GM21423 (cell line): ENCODE results near the gene ZXDC.

ENCODE experiments used
- ATAC-seq: cut with Tn5 transposase; IDR thresholded peaks from one replicate; pipeline ENCODE4 v1.9.1; 2021; ENCODE audit warnings: mild to moderate bottlenecking, moderate library complexity; ENCODE audit not compliant: unreplicated experiment

The ZXDC gene

GRCh38 chr3:126493051-126493450 is 17.4 kb upstream of the ZXDC start:
- ATAC-seq, result no peak

DNA sequence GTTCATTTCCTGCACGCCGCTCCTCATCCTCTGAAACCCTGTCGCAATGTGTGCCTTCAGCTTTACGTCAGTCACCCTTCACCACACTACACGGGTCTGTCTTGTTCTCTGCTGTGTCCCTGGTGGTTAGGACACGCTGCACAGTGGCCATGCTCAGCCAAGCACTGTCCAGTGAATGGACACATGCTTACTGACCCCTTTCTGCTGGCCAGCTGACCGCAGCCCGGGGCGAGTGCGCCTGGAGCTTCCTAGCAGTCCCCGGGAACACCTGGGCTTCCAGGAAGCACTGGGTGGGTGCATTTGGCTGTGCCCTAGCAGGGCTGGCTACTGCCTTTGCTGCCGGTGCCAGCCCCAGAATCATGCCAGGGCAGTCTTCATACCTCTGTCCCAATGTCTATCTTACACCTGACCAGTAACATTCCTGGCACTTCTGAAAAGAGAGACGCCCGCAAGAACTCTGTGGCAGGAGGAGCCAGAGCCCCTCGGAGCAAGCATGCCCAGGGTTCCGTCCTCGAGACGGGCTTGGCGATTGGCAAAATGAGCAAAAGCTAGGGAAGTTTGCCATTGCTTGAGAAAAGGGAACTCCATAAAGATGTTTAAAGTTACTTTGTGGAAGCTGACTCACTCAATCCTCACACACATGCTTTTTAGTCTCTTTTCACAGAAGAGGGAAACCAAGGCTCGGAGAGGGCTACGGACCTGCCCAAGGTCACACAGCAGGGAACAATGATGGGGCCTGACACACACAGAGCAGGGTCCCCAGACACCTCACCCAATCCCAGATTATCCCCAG is 15.7 kb upstream of the ZXDC start:
- ATAC-seq, result no peak

DNA sequence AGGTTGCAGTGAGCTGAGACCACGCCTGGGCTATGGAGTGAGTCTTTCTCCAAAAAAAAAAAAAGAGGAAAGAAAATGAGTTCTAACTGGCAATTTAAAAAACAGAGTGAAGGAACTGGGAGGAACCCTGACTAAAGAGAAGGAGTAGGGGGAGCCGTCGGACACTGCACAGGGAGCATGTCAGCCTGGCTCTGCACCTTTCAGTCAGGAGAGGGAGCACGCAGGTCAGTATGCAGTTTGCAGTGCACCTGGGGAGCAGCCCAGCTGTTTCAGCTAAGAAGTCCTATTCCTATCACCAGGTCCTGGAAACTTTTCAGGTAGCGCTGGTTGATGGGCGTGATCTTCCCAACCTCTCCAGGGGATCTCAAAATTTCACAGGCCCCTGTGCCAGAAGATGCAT is 14.9 kb upstream of the ZXDC start:
- ATAC-seq, result no peak

DNA sequence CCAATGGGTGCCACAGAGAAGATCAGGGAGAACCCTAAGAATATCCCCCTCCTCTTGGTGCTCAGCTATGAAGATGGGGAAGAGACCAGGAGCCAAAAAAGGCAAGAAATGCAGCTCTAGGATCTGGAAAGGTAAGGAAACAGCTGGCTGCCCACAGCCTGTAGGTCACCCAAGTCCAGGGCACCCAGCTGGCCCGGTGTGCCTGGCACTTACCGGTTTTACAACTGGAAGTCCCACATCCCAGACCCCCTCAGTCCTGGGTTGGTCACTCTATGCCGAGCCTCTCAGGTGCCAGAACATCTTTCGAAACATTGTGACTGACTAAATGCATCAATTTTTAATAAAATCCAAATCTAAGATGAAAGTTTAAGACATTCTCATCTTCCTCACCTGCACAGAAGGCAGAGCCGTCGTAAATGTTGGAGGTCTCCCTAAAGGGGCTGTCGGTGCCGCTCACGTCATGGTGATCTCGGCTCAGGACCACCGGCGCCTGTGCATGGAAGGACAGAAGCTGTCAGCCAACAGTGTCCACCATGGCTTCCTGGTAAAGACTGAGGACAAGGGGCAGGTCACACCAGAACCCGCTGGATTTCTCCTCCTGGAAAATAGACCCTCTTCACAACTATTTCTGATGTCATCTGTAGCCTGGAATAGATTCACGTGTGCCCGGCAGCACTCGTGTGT is 13.3 kb upstream of the ZXDC start:
- ATAC-seq, result no peak

GRCh38 chr3:126488185-126488584 is 12.5 kb upstream of the ZXDC start:
- no peak for ATAC-seq

GRCh38 chr3:126487151-126487771 is 11.6 kb upstream of the ZXDC start:
- no peak for ATAC-seq

GRCh38 chr3:126486360-126486847 is 10.7 kb upstream of the ZXDC start:
- ATAC-seq, result no peak

- ATAC-seq, result no peak
Measured at GRCh38 chr3:126485956-126486355, 10.3 kb upstream of the ZXDC start.

GRCh38 chr3:126485176-126485897 is 9.6 kb upstream of the ZXDC start:
- ATAC-seq, result no peak

DNA sequence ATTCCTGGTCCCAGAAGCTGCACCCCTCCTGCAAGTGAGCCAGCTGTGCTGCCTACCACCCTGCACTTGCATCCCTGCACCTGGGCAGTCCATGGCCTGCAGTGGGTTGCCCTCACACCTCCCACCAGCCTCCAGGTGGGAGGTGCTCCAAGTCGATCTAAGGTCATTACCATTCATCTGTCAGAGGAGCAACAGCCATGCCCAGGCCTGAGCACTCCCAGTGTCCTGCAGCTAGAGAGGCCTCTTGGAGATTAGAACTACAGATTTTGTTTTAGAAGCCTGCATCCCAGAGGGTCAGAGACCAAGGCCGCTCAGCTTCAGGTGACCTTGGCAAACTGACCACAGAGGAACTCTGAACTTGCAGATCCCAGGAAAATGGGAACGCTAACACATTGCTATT is 9.0 kb upstream of the ZXDC start:
- ATAC-seq, result no peak

GRCh38 chr3:126484148-126484547 is 8.5 kb upstream of the ZXDC start:
- ATAC-seq, result no peak

GRCh38 chr3:126483321-126483761 is 7.7 kb upstream of the ZXDC start:
- ATAC-seq, result no peak

DNA sequence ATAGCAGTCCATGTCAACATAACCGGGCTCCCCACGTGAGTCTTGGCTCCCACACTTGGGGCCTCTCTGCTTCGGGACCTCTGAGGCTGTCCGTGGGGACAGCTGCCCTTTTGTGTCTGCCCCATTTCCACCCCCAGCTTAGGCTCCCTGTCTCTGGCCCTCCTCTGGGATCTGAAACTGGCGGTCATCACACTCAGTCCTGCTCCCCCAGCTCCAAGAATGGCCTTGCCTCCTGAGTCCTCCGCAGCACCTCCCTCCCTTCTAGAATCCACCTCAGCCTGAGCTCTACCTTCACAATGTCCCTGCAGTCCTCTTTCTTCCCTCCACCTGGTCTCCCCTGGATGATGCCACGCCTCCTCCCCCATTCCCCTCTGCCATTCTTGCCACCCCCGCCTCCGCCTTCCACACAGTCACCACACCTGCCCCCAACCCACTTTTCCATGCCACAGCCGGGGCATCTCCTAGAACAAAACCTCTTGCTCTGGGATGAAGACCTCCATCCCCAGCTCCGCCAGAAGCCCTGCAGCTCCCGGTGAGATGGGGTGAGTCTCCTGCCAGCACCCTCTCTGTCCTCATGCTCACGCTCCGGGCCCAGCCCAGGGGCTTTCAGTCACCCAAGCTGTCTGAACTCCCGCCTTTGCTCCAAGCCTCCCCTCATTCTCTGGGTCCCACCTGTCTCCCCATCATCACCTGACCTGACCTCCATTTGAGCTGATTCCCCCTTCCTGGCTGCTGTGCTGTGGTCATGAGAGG is 7.0 kb upstream of the ZXDC start:
- no peak for ATAC-seq

- no peak for ATAC-seq
Measured at GRCh38 chr3:126481808-126482502, 6.3 kb upstream of the ZXDC start.

DNA sequence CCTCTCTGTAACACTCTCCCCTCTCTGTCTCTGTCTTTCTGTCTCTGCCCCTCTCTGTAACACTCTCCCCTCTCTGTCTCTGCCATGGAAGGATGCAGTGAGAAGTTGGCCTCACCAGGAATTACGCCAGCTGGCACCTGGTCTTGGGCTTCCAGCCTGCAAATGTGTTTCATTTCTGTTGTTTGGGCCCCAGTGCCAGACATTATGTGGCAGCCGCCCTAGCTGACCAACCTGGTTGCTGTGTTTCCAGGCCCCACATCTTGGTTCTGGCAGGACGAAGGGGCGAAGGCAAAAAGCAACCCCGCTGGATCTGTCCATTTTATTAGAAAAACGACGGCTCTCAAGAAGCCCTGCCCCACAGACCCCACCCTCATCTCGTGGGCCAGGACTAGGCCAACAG is 5.2 kb upstream of the ZXDC start:
- ATAC-seq, result no peak

- no peak for ATAC-seq
Measured at GRCh38 chr3:126480206-126480605, 4.5 kb upstream of the ZXDC start.

GRCh38 chr3:126479642-126480041 is 4.0 kb upstream of the ZXDC start:
- no peak for ATAC-seq

GRCh38 chr3:126478581-126479310 is 3.1 kb upstream of the ZXDC start:
- no peak for ATAC-seq

- ATAC-seq, result no peak
Measured at GRCh38 chr3:126477061-126477380, 1.3 kb upstream of the ZXDC start.
